Effector CD8-positive, alpha-beta T cell (primary cell): Measurements from ENCODE around the gene CPAMD8.
"Not testable (repeated sequence)": the region's sequence is repeated elsewhere in the genome, so short reads cannot be mapped to it uniquely, and the experiment has no call there.

Source experiments
- DNase-seq: peaks from one replicate; lab custom pipeline; 2025; lab: John Stamatoyannopoulos, UW

The CPAMD8 gene

GRCh38 chr19:17001603-17002183 is 24.9 kb downstream of the CPAMD8 start:
- peak; percentile 54 for DNase-seq

GRCh38 chr19:16998635-16999194 is 27.9 kb downstream of the CPAMD8 start:
- DNase-seq, result no peak

GRCh38 chr19:16996838-16997490 is 29.6 kb downstream of the CPAMD8 start:
- not testable (repeated sequence) for DNase-seq

- DNase-seq, result no peak
Measured at GRCh38 chr19:16988661-16989060, 37.9 kb downstream of the CPAMD8 start.

DNA sequence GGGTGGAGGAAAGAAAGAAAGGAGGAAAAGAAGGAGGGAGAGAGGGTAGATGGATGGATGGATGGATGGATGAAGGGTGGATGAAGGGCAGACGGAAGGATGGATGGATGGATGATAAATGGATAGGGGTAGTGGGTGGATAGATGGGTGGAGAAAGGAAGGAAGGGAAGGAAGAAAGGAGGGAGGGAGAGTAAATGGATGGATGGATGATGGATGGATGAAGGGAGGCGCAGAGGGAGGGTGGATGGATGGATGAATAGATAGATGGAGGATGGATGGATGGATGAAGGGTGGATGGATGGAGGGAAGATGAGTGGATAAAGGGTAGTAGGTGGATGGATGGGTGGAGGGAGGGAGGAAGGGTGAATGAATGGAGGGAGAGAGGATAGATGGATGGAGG is 41.2 kb downstream of the CPAMD8 start:
- DNase-seq, result no peak

GRCh38 chr19:16982586-16982985 is 44.0 kb downstream of the CPAMD8 start:
- not testable (repeated sequence) for DNase-seq

DNA sequence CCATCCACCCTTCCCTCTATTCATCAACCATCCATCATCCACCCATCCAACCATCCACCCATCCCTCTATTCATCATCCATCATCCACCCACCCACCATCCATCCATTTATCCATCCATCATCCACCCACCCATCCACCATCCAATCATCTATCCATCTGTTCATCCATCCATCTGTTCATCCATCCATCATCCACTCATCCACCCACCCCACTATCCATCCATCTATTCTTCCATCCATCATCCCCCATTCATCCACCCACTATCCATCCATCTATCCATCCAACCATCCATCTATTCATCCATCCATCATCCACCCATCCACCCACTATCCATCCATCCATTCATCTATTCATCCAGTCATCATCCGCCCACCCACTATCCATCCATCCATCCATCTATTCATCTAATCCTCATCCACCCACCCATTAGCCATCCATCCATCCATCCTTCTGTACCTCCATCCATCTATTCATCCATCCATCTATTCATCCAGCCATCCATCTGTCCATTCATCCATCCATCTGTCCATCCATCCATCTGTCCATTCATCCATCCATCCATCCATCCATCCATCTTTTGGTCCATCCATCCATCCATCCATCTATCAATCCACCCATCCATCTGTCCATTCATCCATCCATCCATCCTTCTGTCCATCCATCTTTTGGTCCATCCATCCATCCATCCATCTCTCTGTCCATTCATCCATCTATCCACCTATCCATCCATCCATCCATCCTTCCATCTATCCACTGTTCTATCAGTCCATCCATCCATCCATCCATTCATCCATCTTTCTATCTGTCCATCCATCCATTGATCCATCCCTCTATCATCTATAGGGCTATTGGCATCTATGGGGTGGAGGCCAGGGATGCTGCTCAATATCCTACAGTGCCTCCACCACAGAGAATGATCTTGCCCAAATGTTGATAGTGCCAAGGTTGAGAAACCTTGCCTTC is 47.5 kb downstream of the CPAMD8 start:
- DNase-seq, result no peak

DNA sequence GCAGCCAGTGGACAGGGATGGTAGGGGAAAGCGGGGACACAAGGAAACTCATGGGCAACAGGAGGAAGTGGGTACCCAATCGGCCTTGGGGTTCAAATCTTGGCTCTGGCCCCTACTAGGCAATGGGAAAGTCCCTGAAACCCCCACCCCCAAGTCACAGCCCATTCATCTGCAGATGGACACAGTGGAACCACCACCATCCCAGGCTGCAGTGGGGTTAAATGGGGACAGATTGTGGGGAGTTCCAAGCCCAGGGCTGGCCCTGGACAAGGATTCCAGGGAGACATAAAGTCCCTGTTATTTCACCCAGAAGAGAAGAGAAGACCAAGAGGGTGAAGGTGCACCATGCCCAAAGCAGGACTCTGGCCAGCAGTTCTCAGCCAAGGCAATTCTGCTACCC is 48.5 kb downstream of the CPAMD8 start:
- no peak for DNase-seq

- no peak for DNase-seq
Measured at GRCh38 chr19:16977306-16977705, 49.3 kb downstream of the CPAMD8 start.

DNA sequence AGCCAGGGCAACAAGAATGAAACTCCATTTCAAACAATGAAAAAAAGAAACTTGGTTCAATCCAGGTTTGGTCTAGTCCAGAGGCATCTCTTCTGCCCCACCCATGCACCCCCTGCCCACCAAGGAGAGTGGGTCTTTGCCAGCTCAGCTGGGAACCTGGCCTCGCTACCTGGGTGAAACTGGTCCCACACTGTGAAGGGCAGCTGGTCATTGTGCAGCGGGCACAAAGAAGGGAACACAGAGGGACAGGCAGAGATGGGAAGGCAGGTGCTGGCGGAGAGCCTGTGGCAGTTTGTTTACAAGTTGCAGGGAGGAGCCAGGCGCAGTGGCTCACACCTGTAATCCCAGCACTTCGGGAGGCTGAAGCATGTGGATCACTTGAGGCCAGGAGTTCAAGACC is 50.2 kb downstream of the CPAMD8 start:
- DNase-seq, result no peak

DNA sequence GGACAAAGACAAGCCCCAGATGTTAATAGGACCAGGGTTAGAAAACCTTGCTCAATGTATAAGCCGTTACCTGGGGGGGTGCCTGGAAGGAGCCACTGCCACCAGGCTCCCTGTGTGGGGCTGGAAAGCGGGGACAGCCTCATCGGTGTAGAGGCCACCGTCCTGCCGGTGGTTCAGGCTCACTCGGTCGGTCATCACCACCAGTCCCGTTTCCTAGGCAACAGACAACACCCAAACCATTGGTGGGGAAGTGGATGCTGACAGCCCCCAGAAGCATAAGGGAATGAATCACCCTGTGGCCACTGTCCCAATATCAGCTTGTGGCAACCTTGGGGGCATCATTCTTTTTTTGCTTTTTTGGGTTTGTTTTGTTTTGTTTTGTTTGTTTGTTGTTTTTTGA is 55.8 kb downstream of the CPAMD8 start:
- DNase-seq, result no peak

GRCh38 chr19:16969135-16969534 is 57.5 kb downstream of the CPAMD8 start:
- no peak for DNase-seq

DNA sequence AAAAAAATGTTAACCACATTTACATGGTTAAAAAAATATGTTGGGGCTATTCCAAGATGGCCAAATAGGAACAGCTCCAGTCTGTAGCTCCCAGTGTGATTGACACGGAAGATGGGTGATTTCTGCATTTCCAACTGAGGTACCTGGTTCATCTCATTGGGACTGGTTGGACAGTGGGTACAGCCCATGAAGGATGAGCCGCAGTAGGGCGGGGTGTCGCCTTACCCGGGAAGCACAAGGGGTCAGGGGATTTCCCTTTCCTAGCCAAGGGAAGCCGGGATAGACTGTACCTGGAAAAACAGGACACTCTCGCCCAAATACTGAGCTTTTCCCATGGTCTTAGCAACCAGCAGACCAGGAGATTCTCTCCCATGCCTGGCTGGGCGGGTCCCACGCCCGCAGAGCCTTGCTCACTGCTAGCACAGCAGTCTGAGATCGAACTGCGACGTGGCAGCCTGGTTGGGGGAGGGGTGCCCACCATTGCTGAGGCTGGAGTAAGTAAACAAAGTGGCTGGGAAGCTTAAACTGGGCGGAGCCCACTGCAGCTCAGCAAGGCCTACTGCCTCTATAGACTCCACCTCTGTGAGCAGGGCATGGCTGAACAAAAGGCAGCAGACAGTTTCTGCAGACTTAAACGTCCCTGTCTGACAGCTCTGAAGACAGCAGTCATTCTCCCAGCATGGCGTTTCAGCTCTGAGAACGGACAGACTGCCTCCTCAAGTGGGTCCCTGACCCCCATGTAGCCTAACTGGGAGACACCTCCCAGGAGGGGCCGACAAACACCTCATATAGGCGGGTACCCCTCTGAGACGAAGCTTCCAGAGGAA is 65.4 kb downstream of the CPAMD8 start:
- DNase-seq, result not testable (repeated sequence)

DNA sequence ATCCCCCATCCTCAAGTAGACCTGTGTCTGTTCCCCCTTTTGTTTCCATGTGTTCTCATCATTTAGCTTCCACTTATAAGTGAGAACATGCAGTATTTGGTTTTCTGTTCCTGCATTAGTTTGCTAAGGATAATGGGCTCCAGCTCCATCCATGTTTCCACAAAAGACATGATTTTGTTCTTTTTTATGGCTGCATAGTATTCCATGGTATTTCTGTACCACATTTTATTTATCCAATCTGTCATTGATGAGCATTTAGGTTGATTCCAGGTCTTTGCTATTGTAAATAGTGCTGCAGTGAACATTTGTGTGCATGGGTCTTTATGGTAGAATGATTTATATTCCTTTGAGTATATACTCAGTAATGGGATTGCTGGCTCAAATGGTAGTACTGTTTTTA is 68.3 kb downstream of the CPAMD8 start:
- not testable (repeated sequence) for DNase-seq

DNA sequence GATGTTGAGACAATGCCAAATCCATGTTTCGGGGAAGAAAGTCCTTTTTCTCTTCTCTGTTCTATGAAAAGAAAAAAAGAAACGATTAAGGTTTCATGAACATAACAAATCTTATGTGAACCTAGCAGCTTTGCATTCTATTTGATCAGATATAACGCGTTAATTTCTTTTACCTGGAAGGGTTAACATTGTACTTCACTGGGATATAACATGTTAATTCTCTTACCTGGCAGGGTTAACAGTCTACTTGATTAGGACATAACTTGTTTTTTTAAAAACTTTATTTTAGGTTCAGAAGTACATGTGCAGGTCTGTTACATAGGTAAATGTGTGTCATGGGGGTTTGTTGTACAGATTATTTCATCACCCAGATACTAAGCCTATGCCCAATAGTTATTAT is 68.8 kb downstream of the CPAMD8 start:
- DNase-seq, result no peak

DNA sequence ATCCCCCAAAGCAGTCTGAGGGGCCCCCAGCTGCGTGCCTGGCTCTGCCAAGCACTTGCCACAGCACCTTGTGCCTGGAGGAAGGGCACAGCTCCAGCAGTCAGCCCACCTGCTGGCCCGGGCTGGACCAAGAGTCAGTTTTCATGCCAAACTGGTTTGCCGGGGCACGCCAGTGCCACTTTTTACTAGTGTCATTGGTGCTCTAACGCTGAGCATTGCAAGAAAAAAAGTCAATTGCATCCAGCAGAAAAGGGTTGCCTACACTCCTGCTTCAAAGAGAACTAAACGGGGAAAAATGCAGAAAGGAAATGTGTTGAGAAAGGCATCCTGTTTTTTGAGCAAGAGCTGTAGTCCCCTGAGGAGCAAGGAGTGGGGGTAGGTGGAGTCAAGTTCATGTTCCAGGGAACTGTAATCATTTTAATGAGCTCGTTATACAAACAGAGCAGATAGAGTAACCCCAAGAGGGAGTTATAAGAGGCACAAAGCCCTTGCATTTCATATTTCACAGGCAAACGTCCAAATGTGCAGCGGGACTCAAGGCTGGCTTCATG is 69.4 kb downstream of the CPAMD8 start:
- no peak for DNase-seq

GRCh38 chr19:16955161-16955560 is 71.4 kb downstream of the CPAMD8 start:
- no peak for DNase-seq

- no peak for DNase-seq
Measured at GRCh38 chr19:16952046-16952445, 74.6 kb downstream of the CPAMD8 start.

- DNase-seq, result no peak
Measured at GRCh38 chr19:16951529-16951928, 75.1 kb downstream of the CPAMD8 start.

DNA sequence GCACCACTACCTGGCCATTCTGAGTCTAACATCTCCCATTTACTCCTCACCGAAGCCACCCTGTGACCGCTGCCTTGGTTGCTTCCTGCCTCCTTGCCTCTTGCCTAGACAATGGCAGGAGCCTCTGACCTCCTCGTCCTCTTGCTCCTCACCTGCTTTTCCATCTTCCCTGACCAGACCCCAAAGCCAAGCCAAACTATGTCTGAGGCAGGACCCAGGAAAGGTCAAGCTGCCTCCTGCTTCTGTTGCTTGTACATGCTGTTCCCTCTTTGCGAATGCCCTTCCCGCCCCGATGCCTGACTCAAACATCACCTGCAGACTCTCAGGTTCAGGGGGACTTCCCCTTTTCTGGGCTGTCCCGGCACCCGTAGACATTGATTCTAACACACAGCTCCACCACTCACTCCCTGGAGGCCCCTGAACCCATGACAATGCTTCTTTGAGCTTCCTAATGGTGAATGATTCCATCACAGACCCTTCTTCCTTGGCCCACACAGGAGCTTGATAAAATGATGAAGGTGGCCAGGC is 77.0 kb downstream of the CPAMD8 start:
- DNase-seq, result no peak
